Stimulated activated CD8-positive, alpha-beta memory T cell treated with anti-CD3 and anti-CD28 coated beads, Interleukin-15, amount 100 ng/mL, for 24 hours (primary cell): Measurements from ENCODE around the gene PADI1.
A peak's percentile ranks its signal among the peaks of the same experiment; 100 is the strongest.

ENCODE experiments used
- DNase-seq: peaks from one replicate; pipeline ENCODE4 v3.0.0-alpha.2; 2020; ENCODE audit warnings: low read depth

PADI1 gene

DNA sequence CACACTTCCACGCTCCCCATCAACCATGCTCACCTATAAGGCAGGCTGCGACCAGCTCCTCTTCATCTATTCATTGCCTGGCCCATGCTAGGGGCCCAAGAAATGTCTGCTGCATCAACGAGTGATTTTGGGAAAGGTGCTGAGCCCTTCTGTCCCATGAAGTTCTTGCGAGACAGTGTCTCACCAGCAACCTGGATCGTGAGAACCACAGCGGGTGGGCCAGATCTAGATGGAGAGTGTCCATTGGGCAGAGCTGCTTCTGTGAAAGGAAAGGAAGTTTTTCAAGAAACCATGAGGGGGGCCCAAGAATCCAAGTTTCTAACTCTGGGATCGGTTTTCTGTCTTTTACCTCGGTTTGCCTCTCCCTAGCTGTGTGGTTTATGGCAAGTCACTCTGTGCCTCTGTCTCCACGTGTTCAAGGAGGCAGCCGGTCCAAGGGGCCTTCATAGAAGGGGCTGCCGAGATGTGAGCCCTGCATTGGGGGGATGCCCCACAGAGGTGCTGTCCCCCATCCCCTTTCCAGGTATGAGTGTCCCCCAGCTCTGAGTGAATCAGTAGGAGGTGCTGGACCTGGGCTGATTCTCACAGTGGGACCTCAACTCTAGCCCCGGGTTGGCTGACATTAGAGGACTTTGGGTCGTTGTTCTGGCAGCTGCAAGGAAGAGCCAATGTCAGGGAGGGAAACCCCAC is 8.3 kb upstream of the PADI1 start:
- no peak for DNase-seq

DNA sequence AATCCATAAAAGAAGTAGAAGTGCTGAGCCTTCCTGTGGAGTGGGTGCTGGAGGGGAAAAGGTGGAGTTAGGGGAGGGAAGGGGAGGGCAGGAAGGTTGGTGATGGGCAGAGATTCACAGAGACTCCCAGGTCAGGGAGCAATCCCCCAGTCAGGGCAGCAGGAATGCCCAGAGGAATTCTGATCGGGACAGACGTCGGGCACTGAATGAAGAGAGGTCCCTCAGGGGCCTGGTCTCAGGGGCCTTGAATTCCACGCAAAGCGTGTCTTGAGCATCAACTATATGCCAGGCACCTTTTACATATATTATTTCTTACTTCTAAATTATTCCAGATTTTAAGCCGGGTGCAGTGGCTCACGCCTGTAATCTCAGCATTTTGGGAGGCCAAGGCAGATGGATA is 7.2 kb upstream of the PADI1 start:
- no peak for DNase-seq

DNA sequence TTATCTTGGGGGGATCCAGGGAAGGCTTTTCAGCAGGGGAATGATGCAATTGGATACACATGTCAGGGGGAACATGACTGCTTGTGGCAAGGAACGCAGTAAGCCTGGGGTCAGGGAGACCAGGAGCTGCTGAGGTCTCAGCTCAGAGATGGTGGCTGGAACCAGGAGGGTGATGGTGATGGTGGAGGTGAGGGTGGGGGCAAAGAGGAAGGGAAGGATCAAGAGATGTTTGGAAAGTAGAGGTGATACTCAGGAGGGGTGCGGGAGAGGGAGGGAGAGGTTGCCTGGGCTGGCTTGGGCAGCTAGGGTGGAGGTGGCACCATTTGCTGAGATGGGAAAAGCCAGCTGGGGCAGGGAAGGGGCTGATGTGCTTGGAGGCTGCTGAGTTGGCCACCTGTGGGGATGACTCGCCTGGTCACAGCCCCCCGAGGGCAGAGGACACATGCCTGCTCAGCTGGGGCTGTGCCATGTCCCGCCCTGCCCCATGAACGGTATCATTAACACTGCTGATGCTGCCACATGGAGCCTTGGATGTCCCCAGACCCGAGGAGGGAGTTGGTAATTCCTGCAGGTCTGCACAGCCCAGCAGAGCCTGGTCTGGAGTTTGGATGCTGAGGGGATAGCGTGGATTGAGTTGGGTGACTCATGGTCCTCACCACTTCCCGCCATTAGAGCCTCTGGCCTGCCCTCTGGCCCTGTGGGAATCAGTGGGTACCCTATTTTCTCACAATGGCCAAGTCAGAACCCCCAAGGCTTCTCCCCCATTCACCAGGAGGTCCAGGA is 6.3 kb upstream of the PADI1 start:
- no peak for DNase-seq

GRCh38 chr1:17199267-17200044 is 5.5 kb upstream of the PADI1 start:
- DNase-seq = no peak

- no peak for DNase-seq
Measured at GRCh38 chr1:17200246-17200645, 4.7 kb upstream of the PADI1 start.

DNA sequence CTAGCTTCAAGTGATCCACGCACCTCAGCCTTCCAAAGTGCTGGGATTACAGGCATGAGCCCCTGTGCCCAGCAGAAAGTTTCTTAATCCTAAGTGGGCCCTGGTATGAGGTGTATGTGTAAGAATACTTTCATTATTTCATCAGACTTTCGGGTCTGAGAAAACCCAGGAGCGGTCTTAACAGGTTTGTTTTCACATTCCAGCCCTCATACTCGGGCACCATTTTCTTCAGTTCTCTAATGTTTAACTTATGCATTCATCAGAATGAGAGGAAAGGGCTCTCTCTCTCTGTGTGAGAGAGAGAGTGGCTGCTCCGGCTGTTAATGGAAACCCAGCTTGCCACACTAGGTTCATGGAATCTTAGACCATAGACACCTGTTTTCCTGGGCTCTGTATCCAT is 4.2 kb upstream of the PADI1 start:
- DNase-seq = no peak

DNA sequence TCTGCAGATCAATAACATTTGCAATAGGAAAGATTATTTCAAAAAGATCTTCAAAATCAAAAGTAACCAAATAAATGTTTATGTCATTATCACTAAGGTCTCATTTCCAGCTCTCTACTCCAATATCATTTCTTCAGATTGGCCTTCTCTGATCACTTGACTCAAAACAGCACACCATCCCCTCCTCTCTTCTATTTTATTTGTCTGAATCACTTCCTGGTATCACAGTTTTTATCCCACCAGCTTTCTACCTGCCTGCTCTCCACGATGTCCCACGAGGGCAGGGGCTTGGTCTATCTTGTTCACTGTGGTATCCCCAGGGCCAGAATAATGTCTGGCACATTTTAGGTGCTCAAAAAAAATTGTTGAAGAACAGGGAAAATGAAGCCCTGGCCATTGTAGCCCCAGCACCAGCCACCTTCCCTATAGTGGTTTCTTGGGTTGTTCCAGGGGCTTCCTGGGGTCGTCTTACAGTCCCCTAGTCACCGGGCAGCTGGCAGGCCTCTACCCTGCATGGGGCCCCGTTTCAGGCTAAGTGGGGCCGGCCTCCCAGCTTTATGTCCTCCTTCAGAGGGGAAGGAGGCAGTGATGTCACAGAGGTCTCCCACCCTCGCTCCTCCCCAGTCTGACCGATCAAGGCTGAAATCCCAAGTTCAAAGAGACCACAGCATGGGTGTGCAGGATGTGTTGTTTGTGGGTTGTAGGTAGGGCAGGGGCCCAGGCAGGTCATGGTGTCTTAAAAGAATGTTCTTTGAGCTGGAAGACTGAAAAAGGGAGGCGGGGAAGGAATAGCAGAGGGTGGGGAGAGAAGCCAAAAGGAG is 3.5 kb upstream of the PADI1 start:
- no peak for DNase-seq

DNA sequence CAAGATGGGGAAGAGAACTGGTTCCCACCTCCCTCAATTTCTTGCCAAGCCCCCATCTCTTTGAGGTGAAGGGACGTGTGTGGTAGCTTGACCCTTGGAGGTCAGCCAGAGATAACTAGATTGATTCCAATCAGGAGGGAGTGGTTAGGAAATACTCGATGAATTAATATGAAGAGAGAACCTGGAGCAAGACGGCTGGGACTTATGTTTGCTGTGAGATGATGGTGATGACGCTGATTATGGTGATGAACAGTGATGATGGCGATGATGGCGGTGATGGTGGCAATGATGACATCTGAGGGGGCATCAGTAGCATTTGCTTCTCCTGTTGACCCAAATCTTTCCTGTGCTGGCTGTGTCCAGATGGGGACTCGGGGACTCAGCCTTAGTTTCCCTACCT is 724 bp downstream of the PADI1 start:
- no peak for DNase-seq

GRCh38 chr1:17206196-17206595 is 1.3 kb downstream of the PADI1 start:
- no peak for DNase-seq

GRCh38 chr1:17207046-17207445 is 2.1 kb downstream of the PADI1 start:
- DNase-seq = no peak

DNA sequence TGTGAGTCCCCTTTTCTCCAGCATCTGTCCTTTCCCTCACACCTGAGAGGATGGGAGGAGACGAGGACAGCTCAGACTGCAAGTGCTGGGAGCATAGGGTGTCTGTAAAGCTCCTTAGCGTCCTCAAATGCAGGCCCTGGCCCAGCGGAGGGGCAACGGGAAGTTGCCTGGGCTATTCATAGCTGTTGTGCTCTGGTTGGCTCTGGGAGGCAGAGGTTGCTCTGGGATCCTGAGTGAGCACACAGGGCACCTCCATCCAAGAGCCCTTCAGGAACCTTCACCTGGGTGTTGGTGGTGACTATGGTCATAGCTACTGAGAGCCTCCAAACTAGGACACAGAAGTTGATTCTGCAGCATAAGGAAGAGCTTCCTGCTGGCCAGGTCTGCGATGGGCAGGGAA is 2.6 kb downstream of the PADI1 start:
- no peak for DNase-seq

- no peak for DNase-seq
Measured at GRCh38 chr1:17207966-17208418, 3.1 kb downstream of the PADI1 start.

- DNase-seq = no peak
Measured at GRCh38 chr1:17208546-17208945, 3.6 kb downstream of the PADI1 start.

GRCh38 chr1:17209430-17209829 is 4.5 kb downstream of the PADI1 start:
- no peak for DNase-seq

GRCh38 chr1:17210176-17210575 is 5.2 kb downstream of the PADI1 start:
- DNase-seq = no peak

DNA sequence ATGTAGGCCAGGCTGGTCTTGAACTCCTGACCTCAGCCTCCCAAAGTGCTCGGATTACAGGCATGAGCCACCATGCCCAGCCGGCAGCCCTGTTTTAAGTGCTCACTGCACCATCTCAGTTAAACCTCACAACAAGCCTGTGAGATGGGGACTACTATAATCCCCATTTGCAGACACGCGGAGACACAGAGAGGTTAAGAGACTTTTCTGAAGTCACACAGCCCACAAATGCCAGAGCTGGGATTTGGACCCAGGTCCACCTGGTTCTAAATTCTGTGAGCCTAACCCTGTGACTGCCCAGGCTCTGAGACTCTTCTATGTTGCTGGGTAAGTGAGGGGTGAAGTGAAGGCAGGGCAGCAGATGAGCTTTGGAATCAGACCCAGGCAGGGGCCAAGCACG is 6.4 kb downstream of the PADI1 start:
- no peak for DNase-seq

DNA sequence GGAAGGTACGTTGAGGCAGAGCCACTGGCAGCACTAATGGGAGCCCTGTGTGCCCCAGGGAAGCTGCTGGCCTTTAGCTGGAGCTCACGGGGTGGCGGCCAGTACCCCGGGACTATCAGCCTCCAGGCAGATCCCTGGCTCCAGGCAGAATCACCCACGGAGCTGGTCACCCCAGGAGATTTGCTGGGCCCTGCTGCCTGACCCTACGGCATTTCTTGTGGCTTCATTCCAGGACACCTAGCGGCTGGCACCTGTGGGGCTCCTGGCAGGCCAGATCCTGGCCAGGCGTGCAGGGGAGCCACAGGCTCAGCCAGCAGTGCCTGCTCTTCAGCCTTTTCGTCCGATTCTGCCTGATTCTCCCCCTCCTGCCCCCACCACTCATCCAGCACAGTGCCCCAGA is 7.1 kb downstream of the PADI1 start:
- no peak for DNase-seq

- peak; percentile 22 for DNase-seq
Measured at GRCh38 chr1:17212487-17213121, 7.7 kb downstream of the PADI1 start.

DNA sequence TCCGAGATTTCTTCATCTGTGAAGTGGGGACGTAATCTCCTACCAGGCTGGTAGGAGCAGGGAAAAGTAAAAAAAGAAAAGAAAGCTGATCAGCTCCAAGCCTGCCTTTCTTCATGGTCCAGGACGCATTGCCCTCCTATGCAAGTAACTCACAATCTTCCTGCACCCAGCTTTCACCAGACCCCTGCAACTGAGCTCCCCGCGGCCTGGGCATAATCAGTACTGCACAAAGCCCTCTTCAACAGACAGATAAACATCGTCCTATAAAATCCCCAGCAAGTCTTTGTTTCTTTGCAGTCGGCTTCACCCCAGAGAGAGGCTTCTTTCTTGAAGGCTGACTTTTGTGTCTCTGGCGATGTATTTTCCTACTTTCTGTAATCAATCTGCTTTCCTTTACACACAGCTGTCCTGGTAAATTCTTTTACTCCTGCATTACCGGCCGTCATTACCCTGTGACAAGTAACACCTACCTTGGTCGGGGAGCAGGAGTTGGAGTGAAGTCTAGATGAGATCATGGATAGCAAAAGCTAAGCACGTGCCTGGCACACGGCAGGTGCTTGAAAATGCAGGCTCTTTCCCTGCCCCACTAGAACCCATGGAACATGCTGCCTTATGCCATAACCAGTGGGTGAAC is 8.3 kb downstream of the PADI1 start:
- DNase-seq = no peak

DNA sequence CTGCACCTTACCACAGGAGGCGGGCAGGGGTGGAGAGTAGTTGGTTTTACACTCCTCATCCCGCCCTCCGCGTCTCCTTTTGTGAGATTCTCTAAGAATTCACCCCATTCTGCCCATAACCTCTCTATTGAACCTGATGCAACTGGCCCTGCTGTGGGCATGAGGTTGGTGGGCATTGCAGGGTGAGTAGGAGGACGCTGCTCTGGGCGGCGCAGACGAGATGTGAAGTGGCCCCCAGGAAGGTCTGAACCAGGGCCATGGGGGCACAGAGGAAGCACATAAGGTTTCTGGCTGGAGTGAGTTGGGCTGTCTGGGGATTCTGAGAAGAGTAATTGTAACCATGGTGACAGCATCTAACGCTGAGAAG is 8.8 kb downstream of the PADI1 start:
- no peak for DNase-seq

DNA sequence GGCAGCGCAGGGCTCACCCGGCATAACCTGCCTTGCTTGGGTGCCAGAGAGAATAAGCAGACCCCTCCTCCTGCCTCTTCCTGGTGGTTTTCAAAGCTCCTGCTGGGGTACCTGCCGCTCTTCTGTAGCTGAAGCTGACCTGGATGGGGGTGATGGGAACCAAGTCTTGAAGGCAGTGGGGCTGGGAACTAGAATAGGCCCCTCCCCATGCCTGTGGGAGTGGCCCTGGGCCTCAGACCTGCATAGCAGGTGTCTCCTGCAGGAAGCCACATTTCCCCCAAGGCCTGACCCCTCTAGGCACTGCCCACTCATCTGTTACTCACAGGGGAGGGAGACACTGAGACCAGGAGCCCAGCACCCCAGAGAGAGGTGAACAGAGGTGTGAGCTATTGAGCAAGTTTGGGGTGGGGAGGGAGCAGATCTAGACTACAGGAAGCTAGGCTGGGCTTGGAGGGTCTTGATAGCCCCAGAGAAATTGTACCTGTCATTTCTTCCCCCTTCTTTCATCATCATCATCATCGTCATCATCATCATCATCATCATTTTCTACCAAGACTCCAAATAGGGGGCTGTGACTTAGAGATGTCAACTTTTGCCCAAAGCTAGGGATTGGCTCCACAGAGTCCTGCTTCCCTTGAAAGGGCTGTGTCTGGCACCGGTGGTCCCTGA is 10.1 kb downstream of the PADI1 start:
- no peak for DNase-seq
